ENCODE results near the gene LPCAT1. TPM values are rescaled to one million over a fixed set of nuclear protein-coding genes. Genes with fewer than 3 reads are reported as not detected.

LPCAT1 gene
- total RNA-seq, 1 experiment from 2014 or later, result 59.8 TPM

GRCh38 chr5:1513326-1514026 is 10.3 kb downstream of the LPCAT1 start:
- in situ Hi-C loops (cut with HindIII; ENCODE audit: low pct_unique_long_range_greater_than_20kb, low sequenced_read_pairs), result no loop called here
- no peaks in the 10 kb centered on the region for H3K27me3 ChIP-seq (ENCODE audit: control insufficient read depth, insufficient read depth, low read length)
- no peaks in the 10 kb centered on the region; the same call in 1 of the 2 replicates for H3K36me3 ChIP-seq (ENCODE audit: control insufficient read depth, insufficient read depth, low read length)
- H3K9me3 ChIP-seq (ENCODE audit: control insufficient read depth, insufficient read depth, low read depth, low read length), result no peaks in the 10 kb centered on the region
- peaks cover 14% of the 10 kb centered on the region for H3K4me1 ChIP-seq (ENCODE audit: control insufficient read depth, insufficient read depth, low read length)
- H3K4me3 ChIP-seq (ENCODE audit: low read depth in 2 of 2, low read length in 2 of 2), result no peak overlapping the region
- BruUV-seq (replicated peaks), result no TSS peak
- intact Hi-C loops (cut with micrococcal nuclease; ENCODE audit: unreplicated experiment), result no loop called here
- CTCF ChIA-PET, result no interaction called here
- POLR2A ChIA-PET, result no interaction called here
- DNase-seq (ENCODE audit: low read depth, low spot score) (no peak), ATAC-seq (no peak)
- H3K27ac ChIP-seq (ENCODE audit: low read length), result no peak overlapping the region
- no peak for TF ChIP-seq REST (IDR thresholded peaks at IDR 0.05; ENCODE audit: insufficient read depth in 1 of 2, low read depth in 2 of 2, low read length in 1 of 2)
- no peak for TF ChIP-seq TCF7L2 (IDR thresholded peaks at IDR 0.05; ENCODE audit: low read depth, low read length)
- no peak for TF ChIP-seq POLR2AphosphoS5 (IDR thresholded peaks at IDR 0.05; ENCODE audit: low read depth, low read length)
- no peak for TF ChIP-seq SIN3A (IDR thresholded peaks at IDR 0.05; ENCODE audit: borderline replicate concordance, insufficient read depth, low read depth, low read length)
- TF ChIP-seq CTCF (IDR thresholded peaks at IDR 0.05), result no peak

GRCh38 chr5:1512541-1513291 is 11.0 kb downstream of the LPCAT1 start:
- Histone ChIP-seq H3K36me3 (ENCODE audit: control insufficient read depth, insufficient read depth, low read length) (no peaks in the 10 kb centered on the region; the same call in 1 of the 2 replicates), H3K9me3 (ENCODE audit: control insufficient read depth, insufficient read depth, low read depth, low read length) (no peaks in the 10 kb centered on the region), H3K4me3 (ENCODE audit: low read depth in 2 of 2, low read length in 2 of 2) (no peak overlapping the region), H3K27me3 (ENCODE audit: control insufficient read depth, insufficient read depth, low read length) (no peaks in the 10 kb centered on the region), H3K27ac (ENCODE audit: low read length) (no peak overlapping the region), H3K4me1 (ENCODE audit: control insufficient read depth, insufficient read depth, low read length) (peaks cover 14% of the 10 kb centered on the region)
- DNase-seq (ENCODE audit: low read depth, low spot score), result no peak
- intact Hi-C loops (cut with micrococcal nuclease; ENCODE audit: unreplicated experiment), result no loop called here
- BruUV-seq (replicated peaks), result no TSS peak
- POLR2A ChIA-PET, result no interaction called here
- in situ Hi-C loops (cut with HindIII; ENCODE audit: low pct_unique_long_range_greater_than_20kb, low sequenced_read_pairs), result no loop called here
- ATAC-seq, result no peak
- CTCF ChIA-PET, result interaction anchor here (1.0 kb wide), 1 partner anchor 132 kb away, joined by 3 read pairs; no protein-coding TSS in a partner anchor
- TF ChIP-seq REST (IDR thresholded peaks at IDR 0.05; ENCODE audit: insufficient read depth in 1 of 2, low read depth in 2 of 2, low read length in 1 of 2) (no peak), SIN3A (IDR thresholded peaks at IDR 0.05; ENCODE audit: borderline replicate concordance, insufficient read depth, low read depth, low read length) (no peak), TCF7L2 (IDR thresholded peaks at IDR 0.05; ENCODE audit: low read depth, low read length) (no peak), CTCF (IDR thresholded peaks at IDR 0.05) (no peak), POLR2AphosphoS5 (IDR thresholded peaks at IDR 0.05; ENCODE audit: low read depth, low read length) (no peak)

Measured in Panc1 (cell line).